SK-N-MC (cell line): ENCODE results near the gene MARK2.

Experiments used
- EZH2 ChIP-seq: fragments of 200-600 bp; sonication (generic); IDR thresholded peaks from one replicate; pipeline ENCODE4 v1.6.1; 2017; ENCODE audit warnings: antibody characterized with exemption
- POLR2AphosphoS5 ChIP-seq: IDR thresholded peaks from 2 replicates; pipeline ENCODE4 v1.6.1; 2012; ENCODE audit warnings: mild to moderate bottlenecking, low read depth, low read length, borderline replicate concordance

GRCh38 chr11:63897459-63898146 is 58.7 kb downstream of the MARK2 start:
- no peak for TF ChIP-seq EZH2
- no peak for TF ChIP-seq POLR2AphosphoS5
